ENCODE measurements around the gene FEM1B. TPM values are rescaled to one million over a fixed set of nuclear protein-coding genes. Genes with fewer than 3 reads are reported as not detected.
A peak's percentile ranks its signal among the peaks of the same experiment; 100 is the strongest.

The FEM1B gene
- total RNA-seq, 1 experiment from 2014 or later, result 70.2 TPM

- POLR2A ChIA-PET, result interaction anchor here (0.6 to 1.8 kb wide), 5 partner anchors 14 to 1129 kb away, joined by 3 to 7 read pairs (median 5); partner anchors contain the start of gene FEM1B
- DNase-seq (ENCODE audit: unreplicated experiment), result no peak
- Mint-ChIP-seq H3K4me1 (ENCODE audit: insufficient read depth, unreplicated experiment) (peaks cover 19% of the 10 kb centered on the region), H3K36me3 (ENCODE audit: insufficient read depth, unreplicated experiment) (peaks cover 31% of the 10 kb centered on the region), H3K27ac (ENCODE audit: low read depth, unreplicated experiment) (no peak overlapping the region), H3K27me3 (ENCODE audit: insufficient read depth, unreplicated experiment) (no peaks in the 10 kb centered on the region), H3K4me3 (ENCODE audit: unreplicated experiment) (no peak overlapping the region), H3K9me3 (ENCODE audit: unreplicated experiment) (no peaks in the 10 kb centered on the region)
- CTCF ChIA-PET, result interaction anchor here (0.6 to 1.2 kb wide), 4 partner anchors 39 to 234 kb away, joined by 3 to 12 read pairs (median 4); no protein-coding TSS in a partner anchor
- TF ChIP-seq CTCF (IDR thresholded peaks at IDR 0.05; ENCODE audit: unreplicated experiment), result no peak
- BruUV-seq (replicated peaks), result no TSS peak
- intact Hi-C loops (cut with micrococcal nuclease), result no loop called here
Measured at GRCh38 chr15:68303134-68303533, 25.6 kb downstream of the FEM1B start.

GRCh38 chr15:68303560-68304436, 26.3 kb downstream of the FEM1B start:
- intact Hi-C loops (cut with micrococcal nuclease), result no loop called here
- Mint-ChIP-seq H3K9me3 (ENCODE audit: unreplicated experiment) (no peaks in the 10 kb centered on the region), H3K4me1 (ENCODE audit: insufficient read depth, unreplicated experiment) (peaks cover 19% of the 10 kb centered on the region), H3K27me3 (ENCODE audit: insufficient read depth, unreplicated experiment) (no peaks in the 10 kb centered on the region), H3K4me3 (ENCODE audit: unreplicated experiment) (no peak overlapping the region), H3K36me3 (ENCODE audit: insufficient read depth, unreplicated experiment) (peaks cover 25% of the 10 kb centered on the region), H3K27ac (ENCODE audit: low read depth, unreplicated experiment) (peak overlapping the region; percentile 36)
- CTCF ChIA-PET, result interaction anchor here (0.5 to 4.5 kb wide), 9 partner anchors 7 to 1494 kb away, joined by 3 to 97 read pairs (median 6); no protein-coding TSS in a partner anchor
- no TSS peak for BruUV-seq (replicated peaks)
- DNase-seq (ENCODE audit: unreplicated experiment), result no peak
- no peak for TF ChIP-seq CTCF (IDR thresholded peaks at IDR 0.05; ENCODE audit: unreplicated experiment)
- POLR2A ChIA-PET, result interaction anchor here (0.6 to 3.2 kb wide), 11 partner anchors 9 to 1128 kb away, joined by 3 to 39 read pairs (median 5); partner anchors contain the start of gene FEM1B

GRCh38 chr15:68304589-68305337, 27.2 kb downstream of the FEM1B start:
- no peak for DNase-seq (ENCODE audit: unreplicated experiment)
- POLR2A ChIA-PET, result interaction anchor here (0.6 to 3.2 kb wide), 9 partner anchors 10 to 69 kb away, joined by 3 to 39 read pairs (median 4); partner anchors contain the start of gene FEM1B

More at GRCh38 chr15:68304589-68305337, 27.2 kb downstream of the FEM1B start:
- Mint-ChIP-seq H3K9me3 (ENCODE audit: unreplicated experiment) (no peaks in the 10 kb centered on the region), H3K27ac (ENCODE audit: low read depth, unreplicated experiment) (peak overlapping the region; percentile 36), H3K36me3 (ENCODE audit: insufficient read depth, unreplicated experiment) (peaks cover 16% of the 10 kb centered on the region), H3K27me3 (ENCODE audit: insufficient read depth, unreplicated experiment) (no peaks in the 10 kb centered on the region), H3K4me3 (ENCODE audit: unreplicated experiment) (no peak overlapping the region), H3K4me1 (ENCODE audit: insufficient read depth, unreplicated experiment) (peaks cover 19% of the 10 kb centered on the region)
- intact Hi-C loops (cut with micrococcal nuclease), result no loop called here
- TF ChIP-seq CTCF (IDR thresholded peaks at IDR 0.05; ENCODE audit: unreplicated experiment), result no peak
- CTCF ChIA-PET, result interaction anchor here (0.5 to 4.5 kb wide), 15 partner anchors 8 to 1495 kb away, joined by 3 to 97 read pairs (median 3); no protein-coding TSS in a partner anchor
- no TSS peak for BruUV-seq (replicated peaks)
